CD4-positive, alpha-beta T cell treated with Interleukin-17A for 4 hours (primary cell): ENCODE measurements around the gene ELANE.
"Not testable (repeated sequence)": the region's sequence is repeated elsewhere in the genome, so short reads cannot be mapped to it uniquely, and the experiment has no call there.

Experiments
- DNase-seq: peaks from one replicate; pipeline ENCODE4 v3.0.0-alpha.2; 2020; ENCODE audit warnings: mixed read lengths

Gene ELANE

DNA sequence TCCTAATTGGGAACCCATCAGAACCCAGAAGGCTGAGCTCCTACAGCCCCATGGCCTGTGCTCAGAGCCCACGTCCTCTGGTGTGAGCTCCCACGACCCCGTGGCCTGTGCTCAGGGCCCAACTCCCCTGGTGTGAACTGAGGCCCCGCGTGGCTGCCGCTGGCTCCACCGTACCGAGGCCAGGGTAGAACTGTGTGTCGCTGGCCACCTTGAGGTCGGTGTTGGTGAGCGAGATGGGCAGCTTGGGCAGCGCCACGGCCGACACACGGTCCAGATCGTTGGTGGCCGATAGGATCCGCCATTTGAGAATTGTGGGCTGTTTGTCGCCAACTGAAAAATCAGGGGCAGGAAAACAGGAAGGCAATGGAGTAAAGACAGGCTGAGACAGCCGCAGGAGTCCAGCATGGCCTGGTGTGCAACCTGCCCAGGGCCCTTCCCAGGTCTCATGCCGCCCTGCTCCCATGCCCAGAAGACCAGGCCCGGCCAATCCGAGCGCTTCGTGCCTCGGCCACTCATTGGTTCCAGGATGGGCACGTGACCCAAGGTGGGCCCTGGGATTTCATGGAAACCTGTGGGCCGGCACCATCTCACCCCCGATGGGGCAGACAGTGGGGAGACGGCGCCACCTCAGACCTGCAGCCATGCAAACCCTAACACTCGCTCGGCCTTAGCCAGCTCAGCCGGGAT is 29.4 kb downstream of the ELANE start:
- DNase-seq: no peak

DNA sequence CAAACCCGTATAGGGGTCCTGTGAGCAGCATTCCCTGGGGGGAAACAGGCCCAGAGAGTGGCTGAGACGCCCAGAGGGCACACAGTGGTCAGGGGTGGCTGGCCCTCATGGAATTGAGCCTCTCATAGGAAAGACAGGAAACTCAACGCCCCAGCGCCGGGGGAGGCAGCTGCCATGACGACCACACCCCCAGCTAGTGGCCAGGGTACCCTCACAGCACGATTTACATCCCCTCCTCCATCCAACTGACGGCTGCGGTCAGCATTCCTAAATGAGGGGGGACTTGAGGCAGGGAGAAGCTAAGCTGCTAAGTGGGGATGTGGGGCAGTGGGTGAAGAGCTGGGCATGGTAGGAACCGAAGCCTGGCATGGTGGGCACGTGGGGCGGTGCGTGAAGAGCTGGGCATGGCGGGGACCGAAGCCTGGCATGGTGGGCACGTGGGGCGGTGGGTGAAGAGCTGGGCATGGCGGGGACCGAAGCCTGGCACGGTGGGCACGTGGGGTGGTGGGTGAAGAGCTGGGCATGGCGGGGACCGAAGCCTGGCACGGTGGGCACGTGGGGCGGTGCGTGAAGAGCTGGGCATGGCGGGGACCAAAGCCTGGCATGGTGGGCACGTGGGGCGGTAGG is 30.9 kb downstream of the ELANE start:
- no peak for DNase-seq

DNA sequence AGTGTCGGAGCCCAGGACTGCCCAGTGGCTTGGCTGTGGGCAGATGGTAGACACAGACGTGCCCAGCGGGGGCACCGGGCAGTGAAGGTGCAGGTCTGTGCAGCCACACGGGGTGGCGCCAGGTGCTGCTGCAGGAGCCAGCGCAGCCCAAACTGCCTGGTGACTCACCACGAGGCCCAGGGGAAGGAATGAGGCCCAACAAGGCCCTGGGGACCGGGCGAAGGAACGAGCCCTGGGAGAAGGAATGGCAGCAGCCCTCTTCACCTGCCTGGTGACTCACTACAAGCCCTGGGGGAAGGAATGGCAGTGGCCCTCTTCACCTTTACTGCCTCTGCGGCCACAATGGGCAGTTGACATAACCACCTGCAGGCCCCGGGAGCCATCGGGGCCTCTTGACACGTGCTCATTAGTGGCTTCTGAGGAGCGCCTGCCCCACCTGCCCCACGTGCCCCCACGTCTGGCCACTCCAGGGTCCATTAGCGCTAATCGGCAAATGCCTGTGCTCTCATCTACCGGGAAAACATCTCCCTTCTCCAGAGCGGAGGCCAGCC is 31.6 kb downstream of the ELANE start:
- peak; percentile 11 for DNase-seq

DNA sequence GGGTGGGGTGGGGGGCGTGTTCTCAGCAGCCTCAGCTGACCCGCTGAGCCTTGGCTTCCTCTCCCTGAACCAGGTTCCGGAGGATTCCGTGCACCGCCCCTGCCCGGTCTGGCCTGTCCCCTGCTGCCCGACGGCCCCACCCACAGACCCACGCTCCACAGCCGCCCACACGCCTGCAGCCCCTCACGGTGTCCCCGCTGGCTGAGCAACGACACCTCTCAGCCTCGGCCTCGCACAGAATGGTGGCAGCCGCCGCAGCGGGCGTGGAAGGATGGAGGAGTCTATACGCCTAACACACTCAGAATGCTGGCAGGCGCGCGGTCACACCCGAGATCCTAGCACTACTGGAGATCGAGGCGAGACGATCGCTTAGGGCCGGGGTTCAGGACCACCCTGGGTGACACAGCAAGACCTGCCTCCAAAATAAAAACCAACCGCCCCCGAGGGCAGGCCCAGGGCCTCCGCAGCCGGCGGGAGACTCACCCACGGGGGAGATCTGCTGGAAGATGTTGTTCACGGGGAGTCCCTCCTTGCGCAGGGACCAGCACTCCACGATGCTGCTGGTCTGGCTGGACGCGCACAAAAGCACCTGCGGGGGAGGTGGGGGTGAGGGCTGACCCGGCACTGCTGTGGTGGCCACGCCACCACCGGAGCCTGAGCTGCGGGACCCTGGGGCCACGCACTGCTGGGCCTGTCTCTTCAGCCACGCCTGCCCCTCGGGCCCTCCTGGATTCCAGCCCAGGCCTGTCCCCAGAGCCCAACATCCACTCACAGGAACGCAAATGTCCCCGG is 32.5 kb downstream of the ELANE start:
- no peak for DNase-seq

DNA sequence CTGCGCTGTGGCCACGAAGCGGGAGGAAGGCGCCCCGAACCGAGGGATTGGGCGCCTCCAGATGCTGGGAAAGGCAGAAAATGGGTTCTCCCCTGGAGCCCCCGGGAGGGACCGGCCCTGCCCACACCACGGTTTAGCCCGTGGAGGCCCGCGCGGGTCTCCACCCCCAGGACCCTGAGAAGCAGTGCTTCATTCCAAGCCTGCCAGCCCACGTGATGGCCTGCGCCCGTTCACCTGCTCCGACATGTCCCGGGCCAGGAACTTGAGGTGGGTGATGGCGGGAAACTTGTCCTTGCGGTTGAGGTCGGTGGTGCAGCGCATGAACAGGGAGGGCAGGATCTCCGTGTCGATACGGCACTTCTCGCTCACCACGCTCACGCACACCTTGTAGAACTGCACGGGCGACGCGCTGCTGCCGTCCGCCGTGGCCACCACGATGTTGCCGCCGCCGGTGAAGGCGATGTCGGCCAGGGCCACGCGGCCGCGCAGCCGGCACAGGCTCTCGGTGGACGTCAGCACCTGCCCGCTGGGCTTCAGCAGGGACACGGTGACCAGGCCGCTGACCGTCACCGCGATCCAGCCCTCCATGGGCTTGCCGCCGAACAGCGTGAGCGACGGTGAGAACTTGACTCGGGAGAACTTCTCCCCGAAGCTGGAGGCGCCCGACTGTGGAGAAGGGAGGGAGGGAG is 33.6 kb downstream of the ELANE start:
- DNase-seq: no peak

DNA sequence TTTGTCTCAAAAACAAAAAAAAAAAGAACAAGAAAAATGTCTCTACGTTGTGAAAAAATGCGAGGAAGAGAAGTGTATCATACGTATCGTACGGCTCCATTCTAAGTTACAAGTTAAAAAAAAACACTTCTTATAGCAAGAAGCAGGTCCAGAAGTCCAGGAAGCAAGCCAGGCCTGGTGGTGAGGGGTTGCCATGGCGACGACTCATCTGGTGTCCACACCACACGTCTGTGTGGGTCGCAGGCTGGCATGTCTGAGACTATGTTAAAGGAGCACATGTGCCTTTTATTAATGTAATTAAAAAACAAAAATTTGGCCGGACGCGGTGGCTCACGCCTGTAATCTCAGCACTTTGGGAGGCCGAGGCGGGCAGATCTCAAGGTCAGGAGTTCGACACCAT is 35.0 kb downstream of the ELANE start:
- DNase-seq: no peak

DNA sequence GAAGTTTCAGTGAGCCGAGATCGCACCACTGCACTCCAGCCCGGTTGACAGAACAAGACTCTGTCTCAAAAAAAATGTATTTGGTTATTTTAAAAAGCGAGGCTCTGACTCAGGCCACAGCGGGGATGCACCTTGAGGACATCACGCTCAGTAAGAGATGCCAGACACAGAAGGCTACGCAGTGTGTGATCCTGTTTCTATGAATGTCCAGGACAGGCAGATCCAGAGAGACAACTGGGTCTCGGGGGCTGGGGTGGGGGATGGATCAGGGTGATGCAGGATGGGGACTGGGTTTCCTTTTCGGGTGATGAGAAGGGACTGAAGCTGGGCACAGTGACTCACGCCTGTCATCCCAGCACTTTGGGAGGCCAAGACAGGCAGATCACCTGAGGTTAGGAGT is 35.5 kb downstream of the ELANE start:
- DNase-seq: no peak

DNA sequence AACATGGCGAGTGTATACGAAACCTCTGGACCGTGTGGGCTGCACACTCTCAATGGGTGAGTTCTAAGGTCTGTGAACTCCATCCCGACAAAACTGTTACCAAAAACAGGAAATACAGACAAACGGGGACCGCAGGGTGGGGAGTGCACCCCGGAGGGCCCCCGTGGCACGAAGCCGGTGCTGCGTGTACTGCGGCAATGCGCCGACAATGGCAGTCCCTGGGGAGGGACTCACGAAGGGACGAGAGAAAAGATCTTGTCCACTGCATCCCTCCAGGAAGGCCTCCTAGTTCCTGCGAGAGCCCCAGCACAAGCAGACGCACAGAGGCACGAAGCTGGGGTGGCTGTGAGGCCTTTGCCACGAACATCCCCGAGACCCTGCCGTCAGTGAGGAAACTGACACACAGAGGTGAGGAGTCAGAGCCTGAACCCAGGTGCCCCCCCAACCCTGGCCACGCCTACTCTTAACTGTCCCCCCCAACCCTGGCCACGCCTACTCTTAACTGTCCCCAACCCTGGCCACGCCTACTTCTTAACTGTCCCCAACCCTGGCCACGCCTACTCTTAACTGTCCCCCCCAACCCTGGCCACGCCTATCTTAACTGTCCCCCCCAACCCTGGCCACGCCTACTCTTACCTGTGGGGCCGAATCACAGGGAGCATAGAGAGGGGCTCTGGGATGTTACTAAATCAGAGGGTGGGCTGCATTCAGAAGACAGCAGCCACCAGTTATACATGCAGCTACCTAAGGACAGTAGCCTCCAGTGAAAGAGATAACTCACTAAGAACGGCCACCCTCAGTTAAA is 36.7 kb downstream of the ELANE start:
- DNase-seq: peak; percentile 22

DNA sequence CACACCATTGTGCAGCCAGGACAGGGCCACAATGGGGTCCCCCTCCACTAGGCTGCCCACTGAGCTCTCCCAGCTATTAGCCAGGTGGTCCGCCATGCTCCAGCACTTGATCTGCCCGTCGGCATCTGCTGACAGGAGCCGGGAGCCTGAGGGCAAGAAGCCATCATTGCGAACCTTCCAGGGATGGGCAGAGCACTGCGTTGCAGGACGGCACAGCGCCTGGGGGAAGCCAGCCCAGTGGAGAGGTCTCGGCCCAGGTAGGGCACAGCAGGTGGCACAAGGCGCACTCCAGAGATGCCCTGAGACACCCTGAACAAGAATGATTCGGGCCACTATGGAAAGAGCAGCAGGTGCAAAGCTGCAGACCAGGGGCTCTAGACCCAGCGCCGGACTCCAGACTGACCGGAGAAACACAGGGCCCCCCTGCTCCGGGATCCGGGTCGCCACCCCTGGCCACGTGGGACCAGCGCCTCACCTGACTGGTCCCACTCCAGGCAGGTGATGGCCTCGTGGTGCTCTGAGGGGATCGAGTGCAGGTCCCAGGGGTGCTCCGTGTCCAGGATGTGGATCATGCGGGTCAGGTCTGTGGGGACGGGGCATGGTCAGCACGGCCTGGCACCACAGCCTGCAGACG is 37.7 kb downstream of the ELANE start:
- DNase-seq: no peak

DNA sequence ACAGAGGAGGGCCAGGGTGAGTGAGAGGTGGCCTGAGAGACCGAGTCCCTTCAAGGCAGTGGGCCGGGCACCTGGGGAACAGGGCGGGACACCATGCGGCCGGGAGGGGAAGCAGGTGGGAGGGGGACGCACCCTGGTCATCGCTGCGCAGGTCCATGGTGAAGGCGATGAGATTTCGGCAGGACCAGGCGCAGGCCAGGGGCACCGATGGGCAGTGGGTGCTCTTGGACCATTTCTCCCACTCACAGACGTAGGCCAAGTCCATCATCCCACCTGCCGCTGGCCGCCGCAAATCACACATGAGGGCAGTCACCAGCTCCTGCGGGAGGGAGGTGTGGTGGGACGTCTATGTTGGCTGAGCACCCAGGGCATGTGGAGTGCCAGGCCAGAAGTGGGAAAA is 38.7 kb downstream of the ELANE start:
- no peak for DNase-seq

DNA sequence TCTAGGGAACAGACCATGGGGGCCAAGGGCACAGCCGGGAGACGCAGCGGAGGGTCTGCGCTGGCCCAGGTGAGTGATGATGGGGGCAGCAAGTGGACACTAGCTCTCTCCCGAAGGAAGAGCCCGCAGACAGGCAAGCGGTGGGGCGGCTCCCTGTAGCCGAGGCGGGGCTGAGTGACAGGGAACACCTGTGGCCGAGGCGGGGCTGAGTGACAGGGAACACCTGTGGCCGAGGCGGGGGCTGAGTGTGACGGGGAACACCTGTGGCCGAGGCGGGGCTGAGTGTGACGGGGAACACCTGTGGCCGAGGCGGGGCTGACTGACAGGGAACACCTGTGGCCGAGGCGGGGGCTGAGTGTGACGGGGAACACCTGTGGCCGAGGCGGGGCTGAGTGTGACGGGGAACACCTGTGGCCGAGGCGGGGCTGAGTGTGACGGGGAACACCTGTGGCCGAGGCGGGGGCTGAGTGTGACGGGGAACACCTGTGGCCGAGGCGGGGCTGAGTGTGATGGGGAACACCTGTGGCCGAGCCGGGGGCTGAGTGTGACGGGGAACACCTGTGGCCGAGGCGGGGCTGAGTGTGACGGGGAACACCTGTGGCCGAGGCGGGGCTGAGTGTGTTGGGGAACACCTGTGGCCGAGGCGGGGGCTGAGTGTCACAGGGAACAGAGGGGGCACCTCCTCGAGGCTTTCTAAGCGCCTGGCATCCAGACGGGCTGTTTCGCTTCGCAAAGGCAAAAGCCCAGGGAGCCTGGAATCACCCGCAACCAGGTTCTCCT is 39.5 kb downstream of the ELANE start:
- DNase-seq: not testable (repeated sequence)

DNA sequence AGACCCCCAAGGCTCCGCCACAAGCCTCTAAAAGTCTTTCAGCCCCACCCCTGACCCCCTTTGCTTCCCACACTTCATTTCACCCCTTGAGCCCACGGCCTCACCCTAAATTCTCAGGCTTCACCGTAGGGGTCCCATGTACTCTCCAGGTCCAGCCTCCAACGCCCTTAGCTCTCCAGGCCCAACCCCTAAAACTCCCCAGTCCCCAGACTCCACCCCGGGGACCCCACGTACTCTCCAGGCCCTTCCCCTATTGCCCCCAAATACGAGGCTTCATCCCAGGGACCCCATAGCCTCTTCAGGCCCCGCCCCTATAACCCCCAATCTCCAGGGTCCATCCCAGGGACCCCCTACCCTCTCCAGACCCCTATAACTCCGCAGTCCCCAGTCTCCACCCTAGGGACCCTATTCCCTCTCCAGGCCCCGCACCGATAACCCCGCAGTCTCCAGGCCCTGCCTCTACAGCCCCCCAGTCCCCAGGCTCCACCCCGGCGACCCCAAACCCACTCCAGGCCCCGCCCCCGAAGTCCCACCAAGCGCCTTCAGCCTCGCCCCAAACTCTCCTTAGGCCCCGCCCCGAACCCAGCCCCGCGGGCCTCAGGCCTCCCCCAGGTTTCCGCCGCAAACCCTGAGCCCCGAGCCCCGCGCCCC is 40.3 kb downstream of the ELANE start:
- DNase-seq: no peak

DNA sequence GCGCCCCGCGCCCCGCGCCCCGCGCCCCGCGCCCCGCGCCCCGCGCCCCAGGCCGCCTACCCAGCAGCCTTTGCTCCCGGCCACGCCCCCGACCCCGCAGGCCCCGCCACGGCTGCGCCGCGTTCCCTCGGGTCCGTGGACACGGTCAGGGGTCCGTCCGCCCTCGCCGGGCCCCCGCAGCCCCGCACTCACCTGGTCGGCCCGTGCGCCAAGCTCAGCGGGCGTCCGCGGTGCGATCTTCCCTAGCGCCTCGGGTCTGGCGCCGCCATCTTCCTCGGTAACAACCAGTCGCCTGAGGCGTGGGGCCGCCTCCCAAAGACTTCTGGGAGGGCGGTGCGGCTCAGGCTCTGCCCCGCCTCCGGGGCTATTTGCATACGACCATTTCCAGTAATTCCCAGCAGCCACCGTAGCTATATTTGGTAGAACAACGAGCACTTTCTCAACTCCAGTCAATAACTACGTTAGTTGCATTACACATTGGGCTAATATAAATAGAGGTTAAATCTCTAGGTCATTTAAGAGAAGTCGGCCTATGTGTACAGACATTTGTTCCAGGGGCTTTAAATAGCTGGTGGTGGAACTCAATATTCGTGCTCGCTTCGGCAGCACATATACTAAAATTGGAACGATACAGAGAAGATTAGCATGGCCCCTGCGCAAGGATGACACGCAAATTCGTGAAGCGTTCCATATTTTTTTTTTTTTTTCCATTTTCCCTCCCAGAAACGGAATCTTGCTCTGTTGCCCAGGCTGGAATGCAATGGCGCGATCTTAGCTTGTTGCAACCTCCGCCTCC is 41.0 kb downstream of the ELANE start, which contains the start of the genes MED16 and RNU6-9:
Gene MED16, minus strand, starts transcription at position 294 of the 796 bp plus-strand sequence. CDS start 2,056 bp downstream, outside the sequence.
Gene RNU6-9, plus strand, starts transcription at position 591 of the 796 bp plus-strand sequence.
- peak; percentile 93 for DNase-seq

DNA sequence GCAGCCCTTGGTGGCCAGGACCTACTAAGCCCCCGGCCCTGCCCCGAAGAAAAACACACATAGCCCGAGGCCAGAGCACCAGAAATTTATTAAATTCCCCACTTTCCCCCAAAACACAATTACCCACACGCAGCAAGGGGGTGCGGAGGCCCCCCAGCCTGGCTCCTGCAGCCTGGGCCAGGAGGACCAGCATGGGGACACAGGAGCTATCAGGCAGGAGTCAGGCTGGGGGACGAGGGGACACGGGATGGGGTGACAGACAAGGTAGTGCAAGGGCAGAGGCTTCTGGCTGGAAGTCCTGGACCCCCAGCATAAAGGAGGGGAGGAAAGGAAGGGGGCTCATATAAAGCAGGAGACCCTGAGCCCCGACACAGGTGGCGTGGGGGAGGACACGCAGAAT is 44.3 kb downstream of the ELANE start:
- no peak for DNase-seq

DNA sequence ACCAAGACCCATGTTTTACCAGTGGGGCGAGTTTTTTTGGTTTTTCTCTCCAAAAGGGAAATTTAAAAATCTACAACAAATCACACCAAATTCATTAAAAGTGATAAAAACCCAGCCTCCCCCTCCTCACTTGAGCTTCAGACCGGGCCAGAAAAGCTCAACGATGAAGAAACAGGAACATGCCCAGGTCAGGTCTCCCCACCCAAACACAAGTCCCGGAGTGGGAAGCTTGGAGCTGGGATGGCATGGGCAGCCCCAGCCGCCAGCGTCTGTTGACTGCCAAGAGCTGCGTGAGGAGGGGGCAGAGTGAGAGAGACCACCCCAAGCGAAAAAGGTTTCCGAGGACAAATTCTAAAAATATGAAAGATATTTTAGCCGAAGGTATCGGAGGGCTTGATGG is 44.9 kb downstream of the ELANE start:
- DNase-seq: no peak

DNA sequence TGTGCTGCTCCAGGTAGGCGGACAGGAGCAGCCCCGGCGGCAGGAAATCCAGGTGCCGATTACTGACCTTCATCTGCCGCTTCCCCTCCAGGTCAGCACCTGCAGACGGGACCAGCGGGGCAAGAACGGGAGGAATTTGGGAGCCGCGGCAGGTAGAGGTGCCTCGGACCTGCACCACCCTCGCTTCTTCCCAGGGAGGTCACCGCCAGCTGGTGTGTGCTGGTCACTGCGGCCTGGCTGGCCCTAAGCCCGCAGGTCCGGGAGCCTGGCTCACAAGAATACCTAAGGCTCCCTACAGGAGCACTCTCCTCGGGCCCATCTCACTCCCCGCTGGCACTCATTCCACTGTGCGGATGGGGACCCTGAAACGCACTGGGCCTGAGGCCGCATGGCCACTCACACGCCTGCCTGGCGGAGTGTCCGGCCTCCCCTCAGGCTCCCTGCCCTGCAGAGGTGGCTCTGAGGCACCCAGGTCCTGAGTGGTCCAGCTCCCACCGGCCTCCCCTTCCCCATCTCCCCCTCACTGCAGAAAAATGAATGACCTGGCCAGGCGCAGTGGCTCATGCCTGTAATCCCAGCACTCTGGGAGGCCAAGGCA is 45.4 kb downstream of the ELANE start:
- no peak for DNase-seq

DNA sequence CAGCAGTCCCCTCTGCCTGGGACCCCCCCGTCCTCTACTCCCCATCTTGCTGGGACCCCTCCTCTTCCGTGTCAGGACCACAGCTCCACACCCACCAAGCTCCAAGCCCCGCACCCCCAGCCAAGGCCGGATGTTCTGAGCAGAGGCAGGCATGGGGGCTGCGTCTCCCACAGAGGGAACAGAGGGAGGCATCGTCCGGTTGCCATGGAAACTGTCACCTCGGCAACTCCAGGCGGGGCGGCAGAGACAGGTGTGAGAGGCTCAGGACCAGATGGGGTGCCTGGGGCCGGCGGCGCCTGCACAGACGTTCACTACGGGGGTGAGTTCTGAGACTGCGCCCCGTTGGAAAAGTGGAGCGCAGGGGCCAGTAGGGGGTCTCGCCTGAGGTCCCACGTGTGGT is 46.6 kb downstream of the ELANE start:
- DNase-seq: peak; percentile 62

DNA sequence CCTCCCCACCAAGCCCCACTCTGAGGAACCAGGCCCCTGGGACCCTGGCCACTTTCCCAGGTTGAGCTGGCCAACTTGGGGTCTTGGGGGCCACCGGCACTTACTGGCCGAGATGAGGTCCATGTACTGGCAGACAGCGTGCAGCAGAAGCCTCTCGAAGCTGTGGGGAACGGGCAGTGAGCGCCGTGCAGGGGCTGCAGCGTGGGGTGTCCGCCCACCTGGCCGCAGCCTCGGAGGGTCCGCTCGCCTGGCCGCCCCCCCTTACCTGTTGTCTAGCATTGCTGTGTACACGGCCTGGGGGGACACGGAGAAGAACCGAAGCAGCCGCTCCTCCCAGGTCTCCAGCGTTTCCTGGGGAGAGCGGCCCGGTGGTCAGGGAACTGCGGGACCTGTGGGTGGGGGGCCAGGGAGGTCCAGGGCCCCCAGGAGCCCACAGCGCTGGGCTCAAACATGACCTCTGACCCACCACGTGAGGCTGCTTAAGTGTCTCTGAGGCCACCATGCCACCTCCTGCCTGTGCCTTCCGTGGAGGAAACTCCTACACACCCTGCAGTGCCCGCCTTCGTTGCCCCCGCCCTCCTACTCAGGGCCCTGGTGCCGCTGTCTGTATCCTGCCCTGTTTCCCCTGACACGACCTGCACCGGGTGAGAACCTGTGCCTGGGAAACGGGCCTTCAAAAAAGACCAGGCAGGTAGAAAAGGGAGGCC is 47.4 kb downstream of the ELANE start:
- DNase-seq: no peak

DNA sequence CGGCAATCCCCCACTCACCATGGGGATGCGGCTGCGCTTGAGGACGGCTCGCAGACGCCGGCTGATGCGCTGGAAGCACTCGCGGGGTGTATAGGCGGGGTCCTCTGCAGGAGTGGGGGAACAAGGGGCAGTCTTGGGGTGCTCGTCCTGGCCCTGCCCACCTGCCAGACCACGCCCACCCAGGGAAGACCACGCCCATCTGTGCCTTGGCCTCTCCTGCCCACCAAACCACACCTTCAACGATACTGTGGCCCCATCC is 47.9 kb downstream of the ELANE start:
- DNase-seq: no peak
